Suprapubic skin (tissue), 4 donors: ENCODE data around the gene CDK5RAP1.

Experiments used
- EP300 ChIP-seq: sonication (generic); formaldehyde crosslinking; IDR thresholded peaks from one replicate; pipeline ENCODE4 v1.6.1; 2017; ENCODE audit warnings: antibody characterized with exemption
- POLR2A ChIP-seq, 2 donors: fragments of 450-650 bp; IDR thresholded peaks; one replicate each; pipeline ENCODE4 v1.6.1; 2017; ENCODE audit warnings: antibody characterized with exemption in 2 of 2, mild to moderate bottlenecking in 2 of 2, moderate library complexity in 2 of 2
- POLR2AphosphoS5 ChIP-seq, 3 donors: sonication (generic); formaldehyde crosslinking; IDR thresholded peaks; one replicate each; pipeline ENCODE4 v1.6.1; 2017; ENCODE audit warnings: antibody characterized with exemption in 3 of 3
- TF ChIP-seq, protein P1 (sequence below), 2 donors: fragments of 200-600 bp in 1 of 2; fragments of 450-650 bp in 1 of 2; sonication (generic) in 1 of 2; IDR thresholded peaks; one replicate each; pipeline ENCODE4 v1.5.1; 2016 to 2019; ENCODE audit warnings: antibody characterized with exemption in 2 of 2, mild to moderate bottlenecking in 1 of 2, moderate library complexity in 1 of 2

DNA sequence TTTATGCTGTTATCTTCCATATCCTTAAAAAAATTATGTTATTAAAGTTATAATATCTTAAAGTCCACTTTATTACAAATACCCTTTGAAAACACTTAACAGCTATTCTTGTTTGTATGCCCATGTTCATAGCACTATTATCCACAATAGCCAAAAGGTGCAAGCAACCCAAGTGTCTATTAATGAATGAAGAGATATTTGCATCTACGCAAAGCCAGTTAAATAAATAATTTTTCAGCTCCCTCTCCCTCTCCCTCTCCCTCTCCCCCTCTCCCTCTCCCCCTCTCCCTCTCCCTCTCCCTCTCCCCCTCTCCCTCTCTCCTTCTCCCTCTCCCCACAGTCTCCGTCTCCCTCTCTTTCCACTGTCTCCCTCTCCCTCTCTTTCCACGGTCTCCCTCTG, 13.1 kb downstream of the CDK5RAP1 start:
- no peak for TF ChIP-seq POLR2A (IDR thresholded peaks at IDR 0.05)
- TF ChIP-seq, protein P1, sequence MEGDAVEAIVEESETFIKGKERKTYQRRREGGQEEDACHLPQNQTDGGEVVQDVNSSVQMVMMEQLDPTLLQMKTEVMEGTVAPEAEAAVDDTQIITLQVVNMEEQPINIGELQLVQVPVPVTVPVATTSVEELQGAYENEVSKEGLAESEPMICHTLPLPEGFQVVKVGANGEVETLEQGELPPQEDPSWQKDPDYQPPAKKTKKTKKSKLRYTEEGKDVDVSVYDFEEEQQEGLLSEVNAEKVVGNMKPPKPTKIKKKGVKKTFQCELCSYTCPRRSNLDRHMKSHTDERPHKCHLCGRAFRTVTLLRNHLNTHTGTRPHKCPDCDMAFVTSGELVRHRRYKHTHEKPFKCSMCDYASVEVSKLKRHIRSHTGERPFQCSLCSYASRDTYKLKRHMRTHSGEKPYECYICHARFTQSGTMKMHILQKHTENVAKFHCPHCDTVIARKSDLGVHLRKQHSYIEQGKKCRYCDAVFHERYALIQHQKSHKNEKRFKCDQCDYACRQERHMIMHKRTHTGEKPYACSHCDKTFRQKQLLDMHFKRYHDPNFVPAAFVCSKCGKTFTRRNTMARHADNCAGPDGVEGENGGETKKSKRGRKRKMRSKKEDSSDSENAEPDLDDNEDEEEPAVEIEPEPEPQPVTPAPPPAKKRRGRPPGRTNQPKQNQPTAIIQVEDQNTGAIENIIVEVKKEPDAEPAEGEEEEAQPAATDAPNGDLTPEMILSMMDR (IDR thresholded peaks at IDR 0.05): no peak
- TF ChIP-seq EP300: no peak
- TF ChIP-seq POLR2AphosphoS5 (IDR thresholded peaks at IDR 0.05): no peak
